ENCODE data around the gene CBARP. TPM values are rescaled to one million over a fixed set of nuclear protein-coding genes. Genes with fewer than 3 reads are reported as not detected.

The CBARP gene
- total and polyA plus RNA-seq, 9 of the 15 experiments (the other 6 are each of a cell fraction or from before 2014, with no cell fraction given) = 0.03 to 8.9 (median 1.2) TPM; not detected in 1

DNA sequence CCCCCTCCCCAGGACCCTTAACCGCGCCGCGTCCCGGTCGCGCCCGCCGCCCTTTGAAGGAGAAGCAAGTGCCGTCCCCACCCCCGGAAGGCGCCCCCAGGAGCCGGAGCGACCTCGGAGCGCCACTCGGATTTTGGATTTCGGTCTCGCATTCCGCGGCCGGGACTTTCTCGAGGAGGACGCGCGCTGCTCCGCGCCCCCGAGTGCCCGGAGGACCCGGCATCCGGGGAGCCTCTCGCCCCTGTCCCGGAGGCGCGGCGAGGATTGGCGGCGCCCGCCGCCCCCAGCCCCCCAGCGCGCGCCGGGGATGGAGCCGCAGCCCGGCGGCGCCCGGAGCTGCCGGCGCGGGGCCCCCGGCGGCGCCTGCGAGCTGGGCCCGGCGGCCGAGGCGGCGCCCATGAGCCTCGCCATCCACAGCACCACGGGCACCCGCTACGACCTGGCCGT lies 12.2 kb upstream of the CBARP start (continued):
- TF ChIP-seq POLR2B (IDR thresholded peaks at IDR 0.05; ENCODE audit: low read depth, partially characterized antibody) (peak; percentile 14), KLF10 (CRISPR knock-in tag; IDR thresholded peaks at IDR 0.05) (no peak), HDAC1 (IDR thresholded peaks at IDR 0.05) (peak in 1 of 2 experiments; percentile 54; a peak in 2 of 4 replicates), HNRNPK (IDR thresholded peaks at IDR 0.05; ENCODE audit: low read depth, low read length, poor library complexity, severe bottlenecking) (peak; percentile 10), SLC30A9 (CRISPR knock-in tag; IDR thresholded peaks at IDR 0.05) (no peak), FIP1L1 (IDR thresholded peaks at IDR 0.05; ENCODE audit: low read depth, low read length, poor library complexity, severe bottlenecking) (peak; percentile 0), HDAC6 (IDR thresholded peaks at IDR 0.05; ENCODE audit: low read depth, low read length) (no peak), ZNF699 (CRISPR knock-in tag; IDR thresholded peaks at IDR 0.05; ENCODE audit: insufficient replicate concordance) (no peak), YY1 (IDR thresholded peaks at IDR 0.05; ENCODE audit: borderline replicate concordance in 1 of 3, control insufficient read depth in 1 of 3, extremely low read depth in 1 of 3, insufficient read depth in 3 of 3, insufficient read length in 1 of 3, insufficient replicate concordance in 2 of 3, low read depth in 1 of 3, low read length in 2 of 3) (peak in 2 of 3 experiments; percentile 14 to 28)
- TF ChIP-seq, protein P1, sequence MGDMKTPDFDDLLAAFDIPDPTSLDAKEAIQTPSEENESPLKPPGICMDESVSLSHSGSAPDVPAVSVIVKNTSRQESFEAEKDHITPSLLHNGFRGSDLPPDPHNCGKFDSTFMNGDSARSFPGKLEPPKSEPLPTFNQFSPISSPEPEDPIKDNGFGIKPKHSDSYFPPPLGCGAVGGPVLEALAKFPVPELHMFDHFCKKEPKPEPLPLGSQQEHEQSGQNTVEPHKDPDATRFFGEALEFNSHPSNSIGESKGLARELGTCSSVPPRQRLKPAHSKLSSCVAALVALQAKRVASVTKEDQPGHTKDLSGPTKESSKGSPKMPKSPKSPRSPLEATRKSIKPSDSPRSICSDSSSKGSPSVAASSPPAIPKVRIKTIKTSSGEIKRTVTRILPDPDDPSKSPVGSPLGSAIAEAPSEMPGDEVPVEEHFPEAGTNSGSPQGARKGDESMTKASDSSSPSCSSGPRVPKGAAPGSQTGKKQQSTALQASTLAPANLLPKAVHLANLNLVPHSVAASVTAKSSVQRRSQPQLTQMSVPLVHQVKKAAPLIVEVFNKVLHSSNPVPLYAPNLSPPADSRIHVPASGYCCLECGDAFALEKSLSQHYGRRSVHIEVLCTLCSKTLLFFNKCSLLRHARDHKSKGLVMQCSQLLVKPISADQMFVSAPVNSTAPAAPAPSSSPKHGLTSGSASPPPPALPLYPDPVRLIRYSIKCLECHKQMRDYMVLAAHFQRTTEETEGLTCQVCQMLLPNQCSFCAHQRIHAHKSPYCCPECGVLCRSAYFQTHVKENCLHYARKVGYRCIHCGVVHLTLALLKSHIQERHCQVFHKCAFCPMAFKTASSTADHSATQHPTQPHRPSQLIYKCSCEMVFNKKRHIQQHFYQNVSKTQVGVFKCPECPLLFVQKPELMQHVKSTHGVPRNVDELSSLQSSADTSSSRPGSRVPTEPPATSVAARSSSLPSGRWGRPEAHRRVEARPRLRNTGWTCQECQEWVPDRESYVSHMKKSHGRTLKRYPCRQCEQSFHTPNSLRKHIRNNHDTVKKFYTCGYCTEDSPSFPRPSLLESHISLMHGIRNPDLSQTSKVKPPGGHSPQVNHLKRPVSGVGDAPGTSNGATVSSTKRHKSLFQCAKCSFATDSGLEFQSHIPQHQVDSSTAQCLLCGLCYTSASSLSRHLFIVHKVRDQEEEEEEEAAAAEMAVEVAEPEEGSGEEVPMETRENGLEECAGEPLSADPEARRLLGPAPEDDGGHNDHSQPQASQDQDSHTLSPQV (IDR thresholded peaks at IDR 0.05) = no peak
- TF ChIP-seq, protein P2, sequence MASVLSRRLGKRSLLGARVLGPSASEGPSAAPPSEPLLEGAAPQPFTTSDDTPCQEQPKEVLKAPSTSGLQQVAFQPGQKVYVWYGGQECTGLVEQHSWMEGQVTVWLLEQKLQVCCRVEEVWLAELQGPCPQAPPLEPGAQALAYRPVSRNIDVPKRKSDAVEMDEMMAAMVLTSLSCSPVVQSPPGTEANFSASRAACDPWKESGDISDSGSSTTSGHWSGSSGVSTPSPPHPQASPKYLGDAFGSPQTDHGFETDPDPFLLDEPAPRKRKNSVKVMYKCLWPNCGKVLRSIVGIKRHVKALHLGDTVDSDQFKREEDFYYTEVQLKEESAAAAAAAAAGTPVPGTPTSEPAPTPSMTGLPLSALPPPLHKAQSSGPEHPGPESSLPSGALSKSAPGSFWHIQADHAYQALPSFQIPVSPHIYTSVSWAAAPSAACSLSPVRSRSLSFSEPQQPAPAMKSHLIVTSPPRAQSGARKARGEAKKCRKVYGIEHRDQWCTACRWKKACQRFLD (CRISPR knock-in tag; IDR thresholded peaks at IDR 0.05) = 0 out of 2 replicates have a peak, but pooled peaks have one; percentile 10
- TF ChIP-seq, protein P3, sequence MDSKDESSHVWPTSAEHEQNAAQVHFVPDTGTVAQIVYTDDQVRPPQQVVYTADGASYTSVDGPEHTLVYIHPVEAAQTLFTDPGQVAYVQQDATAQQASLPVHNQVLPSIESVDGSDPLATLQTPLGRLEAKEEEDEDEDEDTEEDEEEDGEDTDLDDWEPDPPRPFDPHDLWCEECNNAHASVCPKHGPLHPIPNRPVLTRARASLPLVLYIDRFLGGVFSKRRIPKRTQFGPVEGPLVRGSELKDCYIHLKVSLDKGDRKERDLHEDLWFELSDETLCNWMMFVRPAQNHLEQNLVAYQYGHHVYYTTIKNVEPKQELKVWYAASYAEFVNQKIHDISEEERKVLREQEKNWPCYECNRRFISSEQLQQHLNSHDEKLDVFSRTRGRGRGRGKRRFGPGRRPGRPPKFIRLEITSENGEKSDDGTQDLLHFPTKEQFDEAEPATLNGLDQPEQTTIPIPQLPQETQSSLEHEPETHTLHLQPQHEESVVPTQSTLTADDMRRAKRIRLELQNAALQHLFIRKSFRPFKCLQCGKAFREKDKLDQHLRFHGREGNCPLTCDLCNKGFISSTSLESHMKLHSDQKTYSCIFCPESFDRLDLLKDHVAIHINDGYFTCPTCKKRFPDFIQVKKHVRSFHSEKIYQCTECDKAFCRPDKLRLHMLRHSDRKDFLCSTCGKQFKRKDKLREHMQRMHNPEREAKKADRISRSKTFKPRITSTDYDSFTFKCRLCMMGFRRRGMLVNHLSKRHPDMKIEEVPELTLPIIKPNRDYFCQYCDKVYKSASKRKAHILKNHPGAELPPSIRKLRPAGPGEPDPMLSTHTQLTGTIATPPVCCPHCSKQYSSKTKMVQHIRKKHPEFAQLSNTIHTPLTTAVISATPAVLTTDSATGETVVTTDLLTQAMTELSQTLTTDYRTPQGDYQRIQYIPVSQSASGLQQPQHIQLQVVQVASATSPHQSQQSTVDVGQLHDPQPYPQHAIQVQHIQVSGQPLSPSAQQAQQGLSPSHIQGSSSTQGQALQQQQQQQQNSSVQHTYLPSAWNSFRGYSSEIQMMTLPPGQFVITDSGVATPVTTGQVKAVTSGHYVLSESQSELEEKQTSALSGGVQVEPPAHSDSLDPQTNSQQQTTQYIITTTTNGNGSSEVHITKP (IDR thresholded peaks at IDR 0.05; ENCODE audit: partially characterized antibody) = peak; percentile 8
- TF ChIP-seq, protein P4, sequence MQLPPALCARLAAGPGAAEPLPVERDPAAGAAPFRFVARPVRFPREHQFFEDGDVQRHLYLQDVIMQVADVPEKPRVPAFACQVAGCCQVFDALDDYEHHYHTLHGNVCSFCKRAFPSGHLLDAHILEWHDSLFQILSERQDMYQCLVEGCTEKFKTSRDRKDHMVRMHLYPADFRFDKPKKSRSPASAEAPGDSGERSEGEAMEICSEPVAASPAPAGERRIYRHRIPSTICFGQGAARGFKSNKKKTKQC (CRISPR knock-in tag; IDR thresholded peaks at IDR 0.05) = 0 out of 2 replicates have a peak, but pooled peaks have one; percentile 9
- TF ChIP-seq, protein P5, sequence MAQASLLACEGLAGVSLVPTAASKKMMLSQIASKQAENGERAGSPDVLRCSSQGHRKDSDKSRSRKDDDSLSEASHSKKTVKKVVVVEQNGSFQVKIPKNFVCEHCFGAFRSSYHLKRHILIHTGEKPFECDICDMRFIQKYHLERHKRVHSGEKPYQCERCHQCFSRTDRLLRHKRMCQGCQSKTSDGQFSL (CRISPR knock-in tag; IDR thresholded peaks at IDR 0.05) = no peak
- TF ChIP-seq, protein P5 (tag; IDR thresholded peaks at IDR 0.05) = 0 out of 4 replicates have a peak, but pooled peaks of 1 of the 2 experiments have one; percentile 57

Measured in K562 (cell line).